Calu3 (cell line): ENCODE results near the gene PBRM1. TPM values are rescaled to one million over a fixed set of nuclear protein-coding genes. Genes with fewer than 3 reads are reported as not detected.

Source experiments
- BruUV-seq: library from RNA; stranded (reverse); fragments of 400-500 nt; replicated peaks from 2 replicates; lab custom pipeline; 2021; lab: Mats Ljungman, UMichigan
- CTCF ChIA-PET: fragments of 300-600 bp; sonication (Branson Sonifier 250); formaldehyde crosslinking; loops from one replicate; lab custom pipeline; 2022; ENCODE audit warnings: antibody characterized with exemption; lab: Charles Lee
- DNase-seq: peaks from one replicate; pipeline ENCODE4 v3.0.0; 2022
- H3K27ac Mint-ChIP-seq: one replicate; pipeline ENCODE4 v1.8.0; 2022; ENCODE audit warnings: mixed read lengths; ENCODE audit not compliant: unreplicated experiment
- H3K27me3 Mint-ChIP-seq: one replicate; pipeline ENCODE4 v1.8.0; 2022; ENCODE audit warnings: mixed read lengths; ENCODE audit not compliant: unreplicated experiment
- H3K36me3 Mint-ChIP-seq: one replicate; pipeline ENCODE4 v1.8.0; 2022; ENCODE audit warnings: mild to moderate bottlenecking, moderate library complexity, mixed read lengths; ENCODE audit not compliant: insufficient read depth, unreplicated experiment
- H3K4me1 Mint-ChIP-seq: one replicate; pipeline ENCODE4 v1.8.0; 2022; ENCODE audit warnings: mild to moderate bottlenecking, low read depth, mixed read lengths; ENCODE audit not compliant: unreplicated experiment
- H3K4me3 Mint-ChIP-seq: one replicate; pipeline ENCODE4 v1.8.0; 2022; ENCODE audit warnings: mild to moderate bottlenecking, low read depth, moderate library complexity, mixed read lengths; ENCODE audit not compliant: unreplicated experiment
- H3K9me3 Mint-ChIP-seq: one replicate; pipeline ENCODE4 v1.8.0; 2022; ENCODE audit warnings: low read depth, mixed read lengths; ENCODE audit not compliant: unreplicated experiment
- CTCF ChIP-seq: fragments of 200-600 bp; IDR thresholded peaks from one replicate; pipeline ENCODE4 v1.8.0; 2022; ENCODE audit warnings: antibody characterized with exemption; ENCODE audit not compliant: unreplicated experiment
- intact Hi-C: fragments of 100-400 bp; cut with micrococcal nuclease; formaldehyde crosslinking; loops from one replicate; pipeline ENCODE4 v1.10.0; 2022; ENCODE audit not compliant: unreplicated experiment
- total RNA-seq: library from RNA; stranded (reverse); gene quantifications from 2 replicates; pipeline ENCODE4 v1.2.3, GENCODE V29; 2022

Gene PBRM1
- total RNA-seq, 1 experiment from 2014 or later = 54.9 TPM

- CTCF ChIA-PET = no interaction called here
- no peaks in the 10 kb centered on the region for H3K27me3 Mint-ChIP-seq
- intact Hi-C loops = no loop called here
- peak overlapping the region; percentile 90 for H3K4me3 Mint-ChIP-seq
- peaks cover 39% of the 10 kb centered on the region for H3K36me3 Mint-ChIP-seq
- no peak for TF ChIP-seq CTCF
- peak overlapping the region; percentile 79 for H3K27ac Mint-ChIP-seq
- DNase-seq = no peak
- H3K9me3 Mint-ChIP-seq = no peaks in the 10 kb centered on the region
- peaks cover 8% of the 10 kb centered on the region for H3K4me1 Mint-ChIP-seq
- no TSS peak for BruUV-seq
Measured at GRCh38 chr3:52705438-52705687, 19.6 kb upstream of the PBRM1 start.

DNA sequence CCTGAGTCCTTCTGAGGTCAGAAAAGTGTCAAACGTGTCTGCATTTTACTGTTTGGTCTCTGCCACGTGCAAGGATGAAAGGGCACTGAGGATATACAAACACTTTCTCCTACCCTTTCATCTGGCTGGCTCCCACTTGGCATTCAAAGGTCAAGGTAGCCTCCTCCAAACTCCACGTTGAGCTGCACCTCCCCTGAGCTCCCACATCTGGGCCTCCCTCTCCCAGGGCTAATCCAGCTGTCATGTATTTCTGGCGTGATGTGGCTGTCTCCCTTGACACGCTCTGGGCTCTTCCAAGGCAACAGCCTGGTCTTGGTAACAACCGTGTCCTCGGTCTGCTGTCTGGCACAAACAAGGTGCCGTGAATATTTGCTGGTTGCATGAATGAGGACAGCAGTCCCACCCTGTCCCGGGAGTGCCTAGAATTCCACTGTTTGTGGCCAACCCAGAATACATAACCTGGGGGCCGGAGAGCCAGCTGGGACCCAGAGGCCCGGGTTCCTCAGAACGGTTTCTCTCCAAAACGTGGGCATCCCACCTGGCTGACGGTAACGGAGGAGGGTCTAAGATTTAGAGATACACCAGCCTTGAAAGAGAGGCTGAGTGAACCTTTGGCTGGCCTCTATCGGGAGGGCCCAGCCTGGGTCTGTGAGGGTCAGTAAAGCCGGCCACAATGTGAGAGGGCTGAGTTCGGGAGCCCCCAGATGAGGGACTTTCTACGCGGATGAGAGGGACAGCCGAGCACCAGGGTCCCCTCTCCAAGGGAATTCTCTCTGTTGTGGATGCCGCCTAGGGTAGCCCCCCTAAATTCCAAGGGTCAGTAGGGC, 19.1 kb upstream of the PBRM1 start:
- Mint-ChIP-seq H3K4me3 (peak overlapping the region; percentile 90), H3K27ac (peak overlapping the region; percentile 79), H3K36me3 (peaks cover 35% of the 10 kb centered on the region), H3K27me3 (no peaks in the 10 kb centered on the region), H3K4me1 (peaks cover 8% of the 10 kb centered on the region), H3K9me3 (no peaks in the 10 kb centered on the region)
- DNase-seq = no peak
- intact Hi-C loops = no loop called here
- no peak for TF ChIP-seq CTCF
- CTCF ChIA-PET = no interaction called here
- BruUV-seq = no TSS peak

DNA sequence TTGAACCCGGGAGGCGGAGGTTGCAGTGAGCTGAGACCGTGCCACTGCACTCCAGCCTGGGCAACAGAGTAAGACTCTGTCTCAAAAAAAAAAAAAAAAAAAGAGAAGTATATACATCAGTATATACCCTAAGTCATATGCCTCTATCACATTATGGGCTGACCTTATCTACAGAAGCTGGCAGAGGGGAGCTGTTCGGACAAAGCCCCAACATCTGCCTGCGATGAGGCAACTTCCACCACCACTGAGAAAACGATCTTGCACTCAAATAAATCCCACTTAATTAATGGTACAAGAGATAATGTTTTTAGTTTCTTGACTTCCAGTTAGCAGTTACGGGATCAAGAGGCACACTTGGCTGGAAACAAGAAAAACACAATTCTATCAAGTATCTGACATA, 17.6 kb upstream of the PBRM1 start:
- DNase-seq = no peak
- no TSS peak for BruUV-seq
- no peak for TF ChIP-seq CTCF
- no peaks in the 10 kb centered on the region for H3K27me3 Mint-ChIP-seq
- CTCF ChIA-PET = no interaction called here
- H3K4me1 Mint-ChIP-seq = peaks cover 8% of the 10 kb centered on the region
- no peaks in the 10 kb centered on the region for H3K9me3 Mint-ChIP-seq
- no peak overlapping the region for H3K27ac Mint-ChIP-seq
- intact Hi-C loops = no loop called here
- H3K36me3 Mint-ChIP-seq = peaks cover 30% of the 10 kb centered on the region
- no peak overlapping the region for H3K4me3 Mint-ChIP-seq

DNA sequence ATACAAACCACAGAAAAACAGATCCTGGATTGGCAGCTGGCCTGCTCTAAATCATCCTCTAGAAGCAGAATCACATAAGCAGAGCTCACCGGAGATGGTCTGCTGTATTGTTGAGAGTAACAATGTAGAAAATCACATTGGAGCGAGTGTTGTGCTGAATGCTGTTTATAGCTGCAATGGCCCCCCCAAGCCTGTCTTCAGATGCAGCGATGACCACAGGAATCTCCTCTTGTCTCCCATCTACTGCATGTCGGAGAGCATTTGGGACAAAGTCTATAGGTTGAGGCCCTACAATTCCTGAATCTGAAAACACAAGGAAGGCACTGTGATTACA, 11.9 kb upstream of the PBRM1 start:
- no peaks in the 10 kb centered on the region for H3K9me3 Mint-ChIP-seq
- no peak overlapping the region for H3K27ac Mint-ChIP-seq
- no peak for TF ChIP-seq CTCF
- no peaks in the 10 kb centered on the region for H3K27me3 Mint-ChIP-seq
- peaks cover 47% of the 10 kb centered on the region for H3K36me3 Mint-ChIP-seq
- CTCF ChIA-PET = interaction anchor here (0.5 kb wide), 1 partner anchor 12 kb away, joined by 3 read pairs; no protein-coding TSS in a partner anchor
- DNase-seq = no peak
- no TSS peak for BruUV-seq
- H3K4me3 Mint-ChIP-seq = no peak overlapping the region
- intact Hi-C loops = no loop called here
- peaks cover 10% of the 10 kb centered on the region for H3K4me1 Mint-ChIP-seq
